Glutamatergic neuron (in vitro differentiated cells): ENCODE measurements around the gene NCOA7. TPM values are rescaled to one million over a fixed set of nuclear protein-coding genes. Genes with fewer than 3 reads are reported as not detected.
A peak's percentile ranks its signal among the peaks of the same experiment; 100 is the strongest.

Experiments used
- DNase-seq: peaks from one replicate; pipeline ENCODE4 v3.0.0; 2022
- H3K27ac Mint-ChIP-seq: one replicate; pipeline ENCODE4 v1.8.0; 2020; ENCODE audit warnings: mild to moderate bottlenecking, mixed read lengths, inconsistent platforms; ENCODE audit not compliant: unreplicated experiment
- H3K27me3 Mint-ChIP-seq: one replicate; pipeline ENCODE4 v1.8.0; 2020; ENCODE audit warnings: mild to moderate bottlenecking, moderate library complexity, mixed read lengths, inconsistent platforms; ENCODE audit not compliant: unreplicated experiment
- H3K36me3 Mint-ChIP-seq: one replicate; pipeline ENCODE4 v1.8.0; 2020; ENCODE audit warnings: mild to moderate bottlenecking, mixed read lengths, inconsistent platforms; ENCODE audit not compliant: unreplicated experiment
- H3K4me1 Mint-ChIP-seq: one replicate; pipeline ENCODE4 v1.8.0; 2020; ENCODE audit warnings: mild to moderate bottlenecking, low read depth, mixed read lengths, inconsistent platforms; ENCODE audit not compliant: unreplicated experiment
- H3K4me3 Mint-ChIP-seq: one replicate; pipeline ENCODE4 v1.8.0; 2020; ENCODE audit warnings: mild to moderate bottlenecking, mixed read lengths, inconsistent platforms; ENCODE audit not compliant: unreplicated experiment
- H3K9me3 Mint-ChIP-seq: one replicate; pipeline ENCODE4 v1.8.0; 2020; ENCODE audit warnings: mild to moderate bottlenecking, moderate library complexity, mixed read lengths, inconsistent platforms; ENCODE audit not compliant: unreplicated experiment
- long read RNA-seq: library from polyadenylated mRNA; unstranded; transcript quantifications from one replicate; pipeline ENCODE4 v2.0.0, GENCODE V29; 2020; ENCODE audit not compliant: unreplicated experiment
- total RNA-seq: library from RNA; stranded (reverse); fragmentation: NEBNext Ultra II Directional; extraction: Animal tissue kit (Norgen Biotek cat#: 25700); gene quantifications from one replicate; pipeline ENCODE4 v1.2.1, GENCODE V29; 2021; ENCODE audit not compliant: unreplicated experiment
- TF ChIP-seq, protein P1 (sequence below): fragments of 200-600 bp; sonication (generic); IDR thresholded peaks from one replicate; pipeline ENCODE4 v1.5.0; 2021; ENCODE audit not compliant: partially characterized antibody, unreplicated experiment

The NCOA7 gene
- total RNA-seq = 23.5 TPM
- long read RNA-seq, partial matches to known transcripts = 2 of 4 reads
- long read RNA-seq, other reads (novel, unspliced or antisense) = 2 of 4 reads

DNA sequence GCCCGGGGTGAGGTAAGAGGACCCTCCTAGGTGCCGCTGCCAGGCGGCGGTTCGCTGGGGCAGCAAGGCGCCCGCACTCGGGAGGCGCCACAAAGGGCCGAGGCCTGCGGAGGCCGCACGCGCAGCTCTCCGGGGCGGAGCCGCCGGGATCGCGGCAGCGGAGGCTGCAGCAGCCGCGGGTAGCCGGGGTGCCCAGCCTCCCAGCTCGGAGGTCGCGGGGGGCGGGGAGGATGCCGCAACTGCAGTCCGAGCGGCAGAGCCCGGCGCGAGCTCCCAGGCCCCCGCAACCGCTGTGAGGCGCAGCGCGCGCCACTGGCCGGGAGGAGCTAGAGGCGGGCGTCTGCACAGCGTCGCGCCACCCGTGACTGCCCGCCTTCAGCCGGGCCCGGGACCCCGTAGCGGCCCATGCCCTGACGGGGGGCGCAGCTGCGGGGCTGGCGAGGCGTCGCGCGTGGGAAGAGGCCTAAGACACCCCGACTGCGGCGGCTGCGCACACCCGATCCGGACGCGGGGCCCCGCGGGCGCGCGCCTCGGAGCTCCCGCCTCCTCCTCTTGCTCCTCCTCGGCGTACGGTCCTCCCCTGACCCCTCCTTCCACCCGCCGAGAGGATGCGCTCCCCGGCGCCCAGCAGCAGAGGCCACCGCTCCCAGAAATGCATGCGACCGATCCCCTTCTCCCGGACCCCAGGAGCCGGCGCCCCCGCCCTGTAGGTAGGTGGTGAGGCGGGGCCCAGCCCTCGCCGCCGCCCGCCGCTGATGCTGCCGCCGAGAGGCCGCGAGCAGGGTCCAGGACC lies at the start of gene NCOA7:
NCOA7 (plus strand) TSS at position 603 of the 793 bp plus-strand sequence. CDS start 24,395 bp downstream, outside the sequence.
- peak within 1 kb of the TSS; percentile 98 for H3K27ac Mint-ChIP-seq
- peak within 1 kb of the TSS; percentile 87 for H3K4me3 Mint-ChIP-seq
- TF ChIP-seq, protein P1, sequence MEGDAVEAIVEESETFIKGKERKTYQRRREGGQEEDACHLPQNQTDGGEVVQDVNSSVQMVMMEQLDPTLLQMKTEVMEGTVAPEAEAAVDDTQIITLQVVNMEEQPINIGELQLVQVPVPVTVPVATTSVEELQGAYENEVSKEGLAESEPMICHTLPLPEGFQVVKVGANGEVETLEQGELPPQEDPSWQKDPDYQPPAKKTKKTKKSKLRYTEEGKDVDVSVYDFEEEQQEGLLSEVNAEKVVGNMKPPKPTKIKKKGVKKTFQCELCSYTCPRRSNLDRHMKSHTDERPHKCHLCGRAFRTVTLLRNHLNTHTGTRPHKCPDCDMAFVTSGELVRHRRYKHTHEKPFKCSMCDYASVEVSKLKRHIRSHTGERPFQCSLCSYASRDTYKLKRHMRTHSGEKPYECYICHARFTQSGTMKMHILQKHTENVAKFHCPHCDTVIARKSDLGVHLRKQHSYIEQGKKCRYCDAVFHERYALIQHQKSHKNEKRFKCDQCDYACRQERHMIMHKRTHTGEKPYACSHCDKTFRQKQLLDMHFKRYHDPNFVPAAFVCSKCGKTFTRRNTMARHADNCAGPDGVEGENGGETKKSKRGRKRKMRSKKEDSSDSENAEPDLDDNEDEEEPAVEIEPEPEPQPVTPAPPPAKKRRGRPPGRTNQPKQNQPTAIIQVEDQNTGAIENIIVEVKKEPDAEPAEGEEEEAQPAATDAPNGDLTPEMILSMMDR = no peak
- peak; percentile 83 for DNase-seq
- H3K27me3 Mint-ChIP-seq = peaks cover 5% of the 10 kb centered on the region
- peaks cover 12% of the 10 kb centered on the region for H3K9me3 Mint-ChIP-seq
- no peaks in the 10 kb centered on the region for H3K36me3 Mint-ChIP-seq
- no peaks in the 10 kb centered on the region for H3K4me1 Mint-ChIP-seq

GRCh38 chr6:125741336-125741735 lies 49.4 kb upstream of the NCOA7 start:
- Mint-ChIP-seq H3K36me3 (no peaks in the 10 kb centered on the region), H3K9me3 (no peaks in the 10 kb centered on the region), H3K27ac (no peak overlapping the region), H3K4me1 (peaks cover 3% of the 10 kb centered on the region), H3K27me3 (no peaks in the 10 kb centered on the region), H3K4me3 (no peak overlapping the region)
- TF ChIP-seq, protein P1 = no peak
- DNase-seq = no peak

GRCh38 chr6:125742024-125742423 lies 48.7 kb upstream of the NCOA7 start:
- TF ChIP-seq, protein P1 = no peak
- no peaks in the 10 kb centered on the region for H3K9me3 Mint-ChIP-seq
- H3K4me1 Mint-ChIP-seq = peaks cover 4% of the 10 kb centered on the region
- H3K36me3 Mint-ChIP-seq = no peaks in the 10 kb centered on the region
- no peak for DNase-seq
- no peaks in the 10 kb centered on the region for H3K27me3 Mint-ChIP-seq
- no peak overlapping the region for H3K4me3 Mint-ChIP-seq
- H3K27ac Mint-ChIP-seq = no peak overlapping the region

DNA sequence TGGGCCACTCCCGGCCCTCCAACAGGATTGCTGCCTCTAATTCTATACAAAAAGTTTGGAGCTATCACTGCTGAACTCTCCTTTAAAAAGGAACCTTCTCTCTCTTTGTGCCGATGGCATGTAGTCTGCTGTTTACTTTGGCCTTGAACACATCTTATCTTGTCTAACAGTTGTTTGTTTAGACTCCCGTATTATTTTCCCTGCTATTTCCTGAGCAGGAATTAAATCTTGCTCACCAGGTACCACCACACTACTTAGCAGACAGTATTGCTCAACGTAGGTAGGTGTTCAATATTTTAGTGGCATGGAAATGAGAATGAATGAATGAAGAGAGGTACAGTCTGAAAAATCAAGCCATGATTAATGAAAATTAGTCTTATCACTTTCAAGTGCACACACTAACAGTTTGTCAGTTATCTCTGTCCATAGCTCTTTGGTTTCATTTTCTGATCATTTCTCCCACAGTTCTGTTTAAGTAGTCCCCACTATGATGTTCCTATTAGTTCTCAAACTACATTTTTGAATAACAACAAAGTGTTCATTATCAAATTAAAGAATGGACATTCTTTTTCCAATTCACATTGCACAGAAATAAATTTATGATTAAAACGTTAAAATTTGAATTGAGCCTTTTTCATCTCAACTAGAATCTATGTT lies 48.2 kb upstream of the NCOA7 start:
- Mint-ChIP-seq H3K36me3 (no peaks in the 10 kb centered on the region), H3K27ac (no peak overlapping the region), H3K4me1 (peaks cover 4% of the 10 kb centered on the region), H3K4me3 (no peak overlapping the region), H3K27me3 (no peaks in the 10 kb centered on the region), H3K9me3 (no peaks in the 10 kb centered on the region)
- TF ChIP-seq, protein P1 = no peak
- no peak for DNase-seq

DNA sequence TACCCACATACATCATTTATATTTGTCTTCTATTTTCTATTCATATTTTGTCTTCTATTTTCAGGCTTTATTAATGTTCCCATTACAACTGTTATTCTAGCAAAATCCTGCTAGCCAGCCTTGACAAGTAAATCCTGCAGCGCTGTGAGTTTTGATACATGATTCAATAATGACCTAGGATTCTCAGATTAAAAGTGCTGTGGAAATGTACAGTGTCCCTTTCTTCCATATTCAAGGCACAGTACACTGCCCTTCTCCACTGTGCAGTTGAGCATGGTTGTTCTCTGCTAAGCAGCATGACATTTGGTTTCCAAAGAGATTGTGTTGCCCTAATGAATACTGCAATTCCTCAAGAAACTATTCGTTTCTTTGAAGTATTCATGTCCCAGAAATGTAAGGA lies 47.2 kb upstream of the NCOA7 start:
- H3K36me3 Mint-ChIP-seq = no peaks in the 10 kb centered on the region
- DNase-seq = no peak
- no peak overlapping the region for H3K4me3 Mint-ChIP-seq
- TF ChIP-seq, protein P1 = no peak
- peaks cover under 1% of the 10 kb centered on the region for H3K9me3 Mint-ChIP-seq
- H3K27ac Mint-ChIP-seq = no peak overlapping the region
- H3K27me3 Mint-ChIP-seq = peaks cover 5% of the 10 kb centered on the region
- H3K4me1 Mint-ChIP-seq = peaks cover 4% of the 10 kb centered on the region
